Panc1 (cell line): ENCODE data around the gene TPGS2. TPM values are rescaled to one million over a fixed set of nuclear protein-coding genes. Genes with fewer than 3 reads are reported as not detected.

ENCODE experiments used
- ATAC-seq: fragments of 200-7000 bp; cut with Tn5 transposase; 2 replicates; pipeline ENCODE4 v1.9.1; 2020; ENCODE audit warnings: mild to moderate bottlenecking, moderate library complexity
- BruUV-seq: library from RNA; stranded (reverse); fragments of 400-500 nt; replicated peaks from 2 replicates; lab custom pipeline; 2021; lab: Mats Ljungman, UMichigan
- CTCF ChIA-PET: fragments of 300-600 bp; sonication (Branson Sonifier 250); formaldehyde crosslinking; loops from one replicate; lab custom pipeline; 2022; ENCODE audit warnings: antibody characterized with exemption; lab: Charles Lee
- POLR2A ChIA-PET: fragments of 300-600 bp; sonication (Branson Sonifier 250); formaldehyde crosslinking; loops from one replicate; lab custom pipeline; 2022; ENCODE audit warnings: antibody characterized with exemption; lab: Charles Lee
- DNase-seq: peaks from one replicate; pipeline ENCODE4 v3.0.0-alpha.2; 2010; ENCODE audit warnings: low read depth, low spot score
- H3K27ac ChIP-seq: 2 replicates; pipeline ENCODE4 v1.5.1; 2011; ENCODE audit warnings: mild to moderate bottlenecking, low read length, inconsistent platforms
- H3K27me3 ChIP-seq: fragments of 200-500 bp; sonication (Bioruptor generic); 2 replicates; pipeline ENCODE4 v1.6.0; 2014; ENCODE audit warnings: low read length, inconsistent platforms; ENCODE audit not compliant: control insufficient read depth, insufficient read depth
- H3K36me3 ChIP-seq: fragments of 200-500 bp; sonication (Bioruptor generic); 2 replicates; pipeline ENCODE4 v1.5.1; 2014; ENCODE audit warnings: inconsistent platforms, mild to moderate bottlenecking, low read length, moderate library complexity; ENCODE audit not compliant: control insufficient read depth, insufficient read depth
- H3K4me1 ChIP-seq: 2 replicates; pipeline ENCODE4 v1.5.1; 2011; ENCODE audit warnings: inconsistent platforms, mild to moderate bottlenecking, low read length, moderate library complexity; ENCODE audit not compliant: control insufficient read depth, insufficient read depth
- H3K4me3 ChIP-seq, 2 experiments: 2 replicates each; pipeline ENCODE4 v1.5.1; 2011 to 2012; ENCODE audit warnings: low read depth in 2 of 2, low read length in 2 of 2, mild to moderate bottlenecking in 2 of 2, inconsistent platforms in 1 of 2, moderate library complexity in 1 of 2
- H3K9me3 ChIP-seq: fragments of 200-500 bp; sonication (Bioruptor generic); 2 replicates; pipeline ENCODE4 v1.5.1; 2014; ENCODE audit warnings: low read depth, mild to moderate bottlenecking, inconsistent platforms, low read length, moderate library complexity; ENCODE audit not compliant: control insufficient read depth, insufficient read depth
- POLR2AphosphoS5 ChIP-seq: IDR thresholded peaks from 2 replicates; pipeline ENCODE4 v1.6.1; 2012; ENCODE audit warnings: mild to moderate bottlenecking, low read depth, low read length, moderate library complexity
- SIN3A ChIP-seq: IDR thresholded peaks from 2 replicates; pipeline ENCODE4 v1.6.1; 2012; ENCODE audit warnings: low read depth, mild to moderate bottlenecking, low read length, moderate library complexity, borderline replicate concordance; ENCODE audit not compliant: insufficient read depth
- TCF7L2 ChIP-seq: IDR thresholded peaks from 2 replicates; pipeline ENCODE4 v1.6.1; 2011; ENCODE audit warnings: mild to moderate bottlenecking, low read depth, low read length, inconsistent platforms
- in situ Hi-C: cut with HindIII; loops from 2 replicates; pipeline ENCODE4 v1.10.0; 2016; ENCODE audit warnings: low sequenced_read_pairs, low pct_unique_long_range_greater_than_20kb
- intact Hi-C: fragments of 100-400 bp; cut with micrococcal nuclease; formaldehyde crosslinking; loops from one replicate; pipeline ENCODE4 v1.10.0; 2022; ENCODE audit not compliant: unreplicated experiment
- total RNA-seq: library from RNA; stranded (reverse); gene quantifications from one replicate; pipeline ENCODE4 v1.2.1, GENCODE V29; 2021; ENCODE audit not compliant: unreplicated experiment
- TF ChIP-seq, protein P1 (sequence below), 2 experiments: IDR thresholded peaks; 2 replicates each; pipeline ENCODE4 v1.6.1; 2011 to 2012; ENCODE audit warnings: low read depth in 2 of 2, control low read depth in 1 of 2, low read length in 1 of 2, mild to moderate bottlenecking in 1 of 2, moderate library complexity in 1 of 2; ENCODE audit not compliant: insufficient read depth in 1 of 2
- TF ChIP-seq, protein P2 (sequence below): fragments of 450-650 bp; IDR thresholded peaks from 2 replicates; pipeline ENCODE4 v1.5.1; 2017; ENCODE audit warnings: mild to moderate bottlenecking

The TPGS2 gene
- total RNA-seq, 1 experiment from 2014 or later, result 98.7 TPM

DNA sequence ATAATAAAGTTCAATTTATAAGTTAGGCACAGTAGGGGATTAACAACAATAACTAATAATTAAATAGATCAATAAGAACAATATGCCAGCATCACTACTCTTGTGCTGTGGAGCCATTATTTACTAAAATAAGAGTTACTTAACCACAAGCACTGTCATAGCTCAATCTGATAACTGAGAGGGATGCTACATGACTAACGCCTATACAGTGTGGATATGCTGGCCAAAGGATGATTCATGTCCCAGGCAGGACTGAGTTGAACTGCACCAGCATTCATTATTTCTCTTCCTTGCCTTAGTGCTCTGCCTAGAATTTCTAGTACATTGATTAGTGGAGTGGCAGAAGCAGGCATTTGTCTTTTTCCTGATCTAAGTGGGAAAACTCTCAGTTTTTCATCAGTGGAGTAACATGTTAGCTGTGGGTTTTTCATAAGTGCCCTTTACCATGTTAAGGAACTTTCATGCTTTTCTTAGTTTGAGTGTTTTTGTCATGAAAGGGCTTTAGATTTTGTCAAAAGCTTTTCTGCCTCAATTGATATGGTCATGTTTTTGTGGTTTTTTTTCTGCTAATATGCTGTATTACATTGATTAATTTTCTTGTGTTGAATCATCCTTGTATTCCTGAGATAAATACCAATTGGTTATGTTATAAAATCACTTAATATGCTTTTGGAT is 21.9 kb upstream of the TPGS2 start:
- in situ Hi-C loops, result no loop called here
- H3K27ac ChIP-seq, result no peak overlapping the region
- H3K9me3 ChIP-seq, result 0 out of 2 replicates have a peak, but pooled peaks cover 6% of the 10 kb centered on the region
- DNase-seq (no peak), ATAC-seq (peak; percentile 88)
- no TSS peak for BruUV-seq
- ChIA-PET CTCF (no interaction called here), POLR2A (no interaction called here)
- no peaks in the 10 kb centered on the region for H3K36me3 ChIP-seq
- no peaks in the 10 kb centered on the region for H3K27me3 ChIP-seq
- TF ChIP-seq, protein P1, sequence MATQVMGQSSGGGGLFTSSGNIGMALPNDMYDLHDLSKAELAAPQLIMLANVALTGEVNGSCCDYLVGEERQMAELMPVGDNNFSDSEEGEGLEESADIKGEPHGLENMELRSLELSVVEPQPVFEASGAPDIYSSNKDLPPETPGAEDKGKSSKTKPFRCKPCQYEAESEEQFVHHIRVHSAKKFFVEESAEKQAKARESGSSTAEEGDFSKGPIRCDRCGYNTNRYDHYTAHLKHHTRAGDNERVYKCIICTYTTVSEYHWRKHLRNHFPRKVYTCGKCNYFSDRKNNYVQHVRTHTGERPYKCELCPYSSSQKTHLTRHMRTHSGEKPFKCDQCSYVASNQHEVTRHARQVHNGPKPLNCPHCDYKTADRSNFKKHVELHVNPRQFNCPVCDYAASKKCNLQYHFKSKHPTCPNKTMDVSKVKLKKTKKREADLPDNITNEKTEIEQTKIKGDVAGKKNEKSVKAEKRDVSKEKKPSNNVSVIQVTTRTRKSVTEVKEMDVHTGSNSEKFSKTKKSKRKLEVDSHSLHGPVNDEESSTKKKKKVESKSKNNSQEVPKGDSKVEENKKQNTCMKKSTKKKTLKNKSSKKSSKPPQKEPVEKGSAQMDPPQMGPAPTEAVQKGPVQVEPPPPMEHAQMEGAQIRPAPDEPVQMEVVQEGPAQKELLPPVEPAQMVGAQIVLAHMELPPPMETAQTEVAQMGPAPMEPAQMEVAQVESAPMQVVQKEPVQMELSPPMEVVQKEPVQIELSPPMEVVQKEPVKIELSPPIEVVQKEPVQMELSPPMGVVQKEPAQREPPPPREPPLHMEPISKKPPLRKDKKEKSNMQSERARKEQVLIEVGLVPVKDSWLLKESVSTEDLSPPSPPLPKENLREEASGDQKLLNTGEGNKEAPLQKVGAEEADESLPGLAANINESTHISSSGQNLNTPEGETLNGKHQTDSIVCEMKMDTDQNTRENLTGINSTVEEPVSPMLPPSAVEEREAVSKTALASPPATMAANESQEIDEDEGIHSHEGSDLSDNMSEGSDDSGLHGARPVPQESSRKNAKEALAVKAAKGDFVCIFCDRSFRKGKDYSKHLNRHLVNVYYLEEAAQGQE (IDR thresholded peaks at IDR 0.05; ENCODE audit: insufficient read depth in 1 of 2, low read depth in 2 of 2, low read length in 1 of 2), result no peak
- TF ChIP-seq POLR2AphosphoS5, result no peak
- no peak for TF ChIP-seq TCF7L2
- TF ChIP-seq, protein P2, sequence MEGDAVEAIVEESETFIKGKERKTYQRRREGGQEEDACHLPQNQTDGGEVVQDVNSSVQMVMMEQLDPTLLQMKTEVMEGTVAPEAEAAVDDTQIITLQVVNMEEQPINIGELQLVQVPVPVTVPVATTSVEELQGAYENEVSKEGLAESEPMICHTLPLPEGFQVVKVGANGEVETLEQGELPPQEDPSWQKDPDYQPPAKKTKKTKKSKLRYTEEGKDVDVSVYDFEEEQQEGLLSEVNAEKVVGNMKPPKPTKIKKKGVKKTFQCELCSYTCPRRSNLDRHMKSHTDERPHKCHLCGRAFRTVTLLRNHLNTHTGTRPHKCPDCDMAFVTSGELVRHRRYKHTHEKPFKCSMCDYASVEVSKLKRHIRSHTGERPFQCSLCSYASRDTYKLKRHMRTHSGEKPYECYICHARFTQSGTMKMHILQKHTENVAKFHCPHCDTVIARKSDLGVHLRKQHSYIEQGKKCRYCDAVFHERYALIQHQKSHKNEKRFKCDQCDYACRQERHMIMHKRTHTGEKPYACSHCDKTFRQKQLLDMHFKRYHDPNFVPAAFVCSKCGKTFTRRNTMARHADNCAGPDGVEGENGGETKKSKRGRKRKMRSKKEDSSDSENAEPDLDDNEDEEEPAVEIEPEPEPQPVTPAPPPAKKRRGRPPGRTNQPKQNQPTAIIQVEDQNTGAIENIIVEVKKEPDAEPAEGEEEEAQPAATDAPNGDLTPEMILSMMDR, result no peak
- no peak for TF ChIP-seq SIN3A
- intact Hi-C loops, result no loop called here
- H3K4me3 ChIP-seq, result no peak overlapping the region
- H3K4me1 ChIP-seq, result no peaks in the 10 kb centered on the region

DNA sequence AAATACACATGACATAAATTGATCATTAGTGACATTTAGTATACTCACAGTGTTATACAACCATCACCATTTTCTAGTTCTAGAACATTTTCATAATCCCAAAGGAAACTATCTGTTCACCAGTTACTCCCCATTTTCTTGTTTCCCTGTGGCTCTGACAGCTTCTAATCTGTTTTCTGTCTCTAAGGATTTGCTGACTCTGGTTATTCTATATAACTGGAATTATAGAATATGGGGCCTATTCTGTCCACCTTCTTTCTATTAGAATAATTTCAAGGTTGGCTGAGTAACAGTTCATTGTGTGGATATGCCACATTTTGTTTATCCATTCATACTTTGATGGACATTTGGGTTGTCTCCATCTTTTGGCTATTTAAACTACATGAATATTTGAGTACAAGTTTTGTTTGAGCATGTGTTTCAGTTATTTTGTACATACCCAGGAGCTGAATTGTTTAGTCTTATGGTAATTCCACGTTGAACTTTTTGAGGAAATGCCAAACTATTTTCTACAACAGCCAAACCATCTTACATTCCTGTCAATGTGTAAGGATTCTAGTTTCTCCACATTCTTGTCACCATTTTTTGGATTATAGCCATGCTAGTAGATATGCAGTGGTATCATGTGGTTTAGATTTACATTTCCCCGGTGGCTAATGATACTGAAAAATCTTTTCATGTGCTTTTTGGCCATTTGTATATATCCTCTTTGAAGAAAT is 20.6 kb upstream of the TPGS2 start:
- TF ChIP-seq POLR2AphosphoS5 (no peak), SIN3A (no peak), TCF7L2 (no peak)
- TF ChIP-seq, protein P2, result no peak
- TF ChIP-seq, protein P1 (IDR thresholded peaks at IDR 0.05; ENCODE audit: insufficient read depth in 1 of 2, low read depth in 2 of 2, low read length in 1 of 2), result no peak
- H3K4me3 ChIP-seq, result no peak overlapping the region
- no peak overlapping the region for H3K27ac ChIP-seq
- no TSS peak for BruUV-seq
- intact Hi-C loops, result no loop called here
- H3K9me3 ChIP-seq, result 0 out of 2 replicates have a peak, but pooled peaks cover 6% of the 10 kb centered on the region
- in situ Hi-C loops, result no loop called here
- H3K4me1 ChIP-seq, result no peaks in the 10 kb centered on the region
- CTCF ChIA-PET, result no interaction called here
- no peaks in the 10 kb centered on the region for H3K27me3 ChIP-seq
- DNase-seq (no peak), ATAC-seq (no peak)
- H3K36me3 ChIP-seq, result no peaks in the 10 kb centered on the region
- POLR2A ChIA-PET, result no interaction called here
